Spleen (tissue), 11 donors: ENCODE measurements around the gene PXYLP1. TPM values are rescaled to one million over a fixed set of nuclear protein-coding genes. Genes with fewer than 3 reads are reported as not detected.
A peak's percentile ranks its signal among the peaks of the same experiment; 100 is the strongest.

Experiments used
- DNase-seq: peaks from one replicate; pipeline ENCODE4 v3.0.0-alpha.2; 2020
- H3K27ac ChIP-seq, 8 donors: fragments of 200-600 bp; sonication (generic) in 7 of 8; 1 replicate in 4 of 8; 2 replicates in 4 of 8; pipeline versions ENCODE4 v1.5.0 to v1.8.0; 2016 to 2021; ENCODE audit warnings: inconsistent platforms in 4 of 8, mild to moderate bottlenecking in 4 of 8, moderate library complexity in 1 of 8
- H3K27me3 ChIP-seq, 7 donors: fragments of 200-600 bp; sonication (generic) in 6 of 7; replicated peaks in 1 of 7; 1 replicate in 4 of 7; 2 replicates in 3 of 7; pipeline versions ENCODE4 v1.5.0 to v1.8.0; 2016 to 2021; ENCODE audit warnings: inconsistent platforms in 3 of 7, mild to moderate bottlenecking in 1 of 7
- H3K36me3 ChIP-seq, 6 donors: fragments of 200-600 bp; sonication (generic) in 5 of 6; 1 replicate in 4 of 6; 2 replicates in 2 of 6; pipeline versions ENCODE4 v1.5.0 to v1.8.0; 2016 to 2021; ENCODE audit warnings: inconsistent platforms in 2 of 6
- H3K4me1 ChIP-seq, 6 donors: fragments of 200-600 bp; sonication (generic) in 5 of 6; 1 replicate in 3 of 6; 2 replicates in 3 of 6; pipeline versions ENCODE4 v1.5.0 to v1.8.0; 2016 to 2021; ENCODE audit warnings: inconsistent platforms in 3 of 6
- H3K4me3 ChIP-seq, 8 donors: fragments of 200-600 bp; sonication (generic) in 7 of 8; 1 replicate in 4 of 8; 2 replicates in 4 of 8; pipeline versions ENCODE4 v1.5.0 to v1.8.0; 2016 to 2021; ENCODE audit warnings: inconsistent platforms in 4 of 8, mild to moderate bottlenecking in 4 of 8, moderate library complexity in 2 of 8
- H3K9me3 ChIP-seq, 8 donors: fragments of 200-600 bp; sonication (generic) in 7 of 8; 1 replicate in 4 of 8; 2 replicates in 4 of 8; pipeline versions ENCODE4 v1.5.0 to v1.8.0; 2016 to 2021; ENCODE audit warnings: inconsistent platforms in 4 of 8
- POLR2A ChIP-seq, 3 donors: fragments of 450-650 bp; IDR thresholded peaks; one replicate each; pipeline ENCODE4 v1.5.1; 2017; ENCODE audit warnings: antibody characterized with exemption in 3 of 3, mild to moderate bottlenecking in 1 of 3
- POLR2AphosphoS5 ChIP-seq, 3 donors: sonication (generic); formaldehyde crosslinking; IDR thresholded peaks; one replicate each; pipeline ENCODE4 v1.5.1; 2017; ENCODE audit warnings: antibody characterized with exemption in 3 of 3
- WGBS, 5 donors: extraction: QIAGEN DNeasy Blood & Tissue Kit in 3 of 5; methylation state at CpG; one replicate each; pipeline versions ENCODE4 v1.1.5 to v1.1.7; 2013 to 2018; 5-methylcytosine and 5-hydroxymethylcytosine counted together
- intact Hi-C: fragments of 100-400 bp; cut with DNase I; formaldehyde crosslinking; loops from one replicate; pipeline ENCODE4 v1.15.0; 2023; ENCODE audit warnings: low total_unique reads
- polyA plus RNA-seq, 3 donors: library from polyadenylated mRNA; stranded (reverse); fragments of 200-250 nt; gene quantifications; one replicate each; pipeline ENCODE4 v1.2.1, GENCODE V29; 2013
- total RNA-seq, 7 donors: library from RNA; depleted of rRNA in 3 of 7; stranded (reverse); fragments of >200 nt in 3 of 7; fragmentation: NEBNext Ultra II Directional in 4 of 7; extraction: Animal tissue kit (Norgen Biotek cat#: 25700) in 4 of 7; gene quantifications; one replicate each; pipeline versions ENCODE4 v1.1.0 to v1.2.1, GENCODE V29; 2016 to 2021
- TF ChIP-seq, protein P1 (sequence below), 11 experiments: fragments of 200-600 bp in 7 of 11; fragments of 450-650 bp in 4 of 11; sonication (generic) in 4 of 11; IDR thresholded peaks in 8 of 11; conservative IDR thresholded peaks in 3 of 11; 1 replicate in 7 of 11; 2 replicates in 4 of 11; pipeline versions ENCODE4 v1.4.0 to v1.8.0; 2016 to 2021; ENCODE audit warnings: antibody characterized with exemption in 11 of 11, inconsistent platforms in 4 of 11, mild to moderate bottlenecking in 1 of 11
- donor health status: healthy with polysubstance abuse.
- donor health status: DM: no; HTN: no; CAD: no; lungs with moderate emphysema.
- donor health status: DM: no; HTN: no; CAD: no.
- donor health status: Bipolar disorder and iron deficiency.
- donor health status: healthy.
- donor health status: DM: no; HTN: no; CAD: no.
- donor health status: DM: yes; HTN: yes; CAD: no.

The PXYLP1 gene
- total and polyA plus RNA-seq, 10 donors, result 2.9 to 15.6 (median 7.4) TPM

DNA sequence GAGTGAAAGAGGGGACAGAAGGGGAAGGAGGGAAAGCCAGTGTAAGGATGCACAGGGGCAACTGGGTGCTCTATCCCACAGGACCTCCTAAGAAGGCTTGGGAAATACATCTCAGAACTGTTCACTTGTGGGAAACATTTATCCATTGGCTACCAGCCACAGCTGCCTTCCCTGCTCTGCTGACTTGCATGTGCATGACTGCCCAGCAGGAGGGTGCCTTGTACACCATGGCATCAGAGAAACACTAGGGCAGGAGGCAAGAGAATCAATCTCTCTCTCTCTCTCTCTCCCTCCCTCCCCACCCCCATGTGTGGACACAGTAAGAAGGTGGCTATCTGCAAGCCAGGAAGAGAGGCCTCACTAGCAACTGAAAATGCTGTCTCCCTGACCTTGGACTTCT lies 73.8 kb downstream of the PXYLP1 start:
- intact Hi-C loops, result loop anchor here (5.0 to 10.0 kb wide), 2 partner anchors 152 to 259 kb away; no protein-coding TSS in a partner anchor
- H3K36me3 ChIP-seq, result no peaks in the 10 kb centered on the region
- TF ChIP-seq POLR2A (IDR thresholded peaks at IDR 0.05) (no peak), POLR2AphosphoS5 (IDR thresholded peaks at IDR 0.05) (no peak)
- TF ChIP-seq, protein P1, sequence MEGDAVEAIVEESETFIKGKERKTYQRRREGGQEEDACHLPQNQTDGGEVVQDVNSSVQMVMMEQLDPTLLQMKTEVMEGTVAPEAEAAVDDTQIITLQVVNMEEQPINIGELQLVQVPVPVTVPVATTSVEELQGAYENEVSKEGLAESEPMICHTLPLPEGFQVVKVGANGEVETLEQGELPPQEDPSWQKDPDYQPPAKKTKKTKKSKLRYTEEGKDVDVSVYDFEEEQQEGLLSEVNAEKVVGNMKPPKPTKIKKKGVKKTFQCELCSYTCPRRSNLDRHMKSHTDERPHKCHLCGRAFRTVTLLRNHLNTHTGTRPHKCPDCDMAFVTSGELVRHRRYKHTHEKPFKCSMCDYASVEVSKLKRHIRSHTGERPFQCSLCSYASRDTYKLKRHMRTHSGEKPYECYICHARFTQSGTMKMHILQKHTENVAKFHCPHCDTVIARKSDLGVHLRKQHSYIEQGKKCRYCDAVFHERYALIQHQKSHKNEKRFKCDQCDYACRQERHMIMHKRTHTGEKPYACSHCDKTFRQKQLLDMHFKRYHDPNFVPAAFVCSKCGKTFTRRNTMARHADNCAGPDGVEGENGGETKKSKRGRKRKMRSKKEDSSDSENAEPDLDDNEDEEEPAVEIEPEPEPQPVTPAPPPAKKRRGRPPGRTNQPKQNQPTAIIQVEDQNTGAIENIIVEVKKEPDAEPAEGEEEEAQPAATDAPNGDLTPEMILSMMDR (IDR thresholded peaks at IDR 0.05 in 8 of 11, conservative IDR thresholded peaks at IDR 0.05 in 3 of 11), result no peak
- H3K4me1 ChIP-seq, result peaks cover 0 to 43% (median 7%) of the 10 kb centered on the region in 6 donors
- H3K4me3 ChIP-seq, result no peak overlapping the region
- no peaks in the 10 kb centered on the region for H3K9me3 ChIP-seq
- H3K27ac ChIP-seq, result no peak overlapping the region
- no peaks in the 10 kb centered on the region for H3K27me3 ChIP-seq
- DNase-seq, result no peak

DNA sequence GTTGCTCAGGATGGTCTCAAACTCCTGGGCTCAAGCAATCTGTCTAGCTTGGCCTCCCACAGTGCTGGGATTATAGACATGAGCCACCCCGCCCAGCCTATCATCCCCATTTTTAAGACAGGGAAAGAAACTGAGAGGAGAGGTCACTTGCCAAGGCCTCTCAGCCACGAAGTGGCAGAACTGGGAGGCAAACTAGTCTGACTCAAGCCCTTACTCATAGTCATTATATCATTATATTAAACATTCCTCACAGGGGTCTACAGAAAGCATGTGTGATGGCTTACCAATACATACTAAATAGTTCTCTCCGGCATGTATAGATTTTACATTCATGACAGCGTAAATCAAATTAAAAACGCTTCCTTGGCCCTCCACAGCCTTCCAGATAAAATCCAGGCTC lies 74.7 kb downstream of the PXYLP1 start:
- WGBS, 5 donors, result 81 to 90% (median 87%) methylated on average over 5 of the region's 5 CpGs
- intact Hi-C loops, result loop anchor here (5.0 to 10.0 kb wide), 2 partner anchors 151 to 259 kb away; no protein-coding TSS in a partner anchor
- H3K27ac ChIP-seq, result peak overlapping the region in 2 of 8 donors; percentile 59 to 64

DNA sequence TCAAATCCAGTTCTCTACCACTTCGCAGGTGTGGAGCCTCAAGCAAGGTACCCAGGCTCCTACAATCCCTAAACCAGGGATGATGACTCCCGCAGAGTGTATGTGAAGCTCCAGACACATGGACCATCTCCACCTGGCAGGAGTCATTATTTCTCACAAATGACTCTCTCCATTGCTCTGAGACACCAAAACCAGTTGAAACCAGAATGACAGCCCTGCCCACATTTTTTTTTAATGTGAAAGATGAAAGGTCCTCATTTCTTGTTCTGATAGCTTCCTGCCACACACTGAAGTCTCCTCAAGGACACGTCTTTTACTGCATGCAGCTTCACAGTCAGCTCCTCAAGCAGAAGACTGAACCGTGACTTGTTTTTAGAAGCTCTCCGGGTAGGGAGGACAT lies 75.3 kb downstream of the PXYLP1 start:
- 67 to 73% (median 68%) methylated on average over 5 of the region's 5 CpGs for WGBS, 5 donors

More for the DNA sequence above, 74.7 kb downstream of the PXYLP1 start:
- Histone ChIP-seq H3K36me3 (no peaks in the 10 kb centered on the region), H3K9me3 (no peaks in the 10 kb centered on the region), H3K4me1 (peaks cover 0 to 51% (median 14%) of the 10 kb centered on the region in 6 donors), H3K4me3 (no peak overlapping the region), H3K27me3 (no peaks in the 10 kb centered on the region)
- DNase-seq, result no peak
- TF ChIP-seq, protein P1 (IDR thresholded peaks at IDR 0.05 in 8 of 11, conservative IDR thresholded peaks at IDR 0.05 in 3 of 11), result no peak
- TF ChIP-seq POLR2AphosphoS5 (IDR thresholded peaks at IDR 0.05), result no peak
- no peak for TF ChIP-seq POLR2A (IDR thresholded peaks at IDR 0.05)

More for the DNA sequence above, 75.3 kb downstream of the PXYLP1 start:
- intact Hi-C loops, result loop anchor here (5.0 to 10.0 kb wide), 2 partner anchors 150 to 258 kb away; no protein-coding TSS in a partner anchor
- H3K36me3 ChIP-seq, result no peaks in the 10 kb centered on the region
- TF ChIP-seq POLR2AphosphoS5 (IDR thresholded peaks at IDR 0.05) (peak in 1 of 3 donors; percentile 17), POLR2A (IDR thresholded peaks at IDR 0.05) (no peak)
- TF ChIP-seq, protein P1 (IDR thresholded peaks at IDR 0.05 in 8 of 11, conservative IDR thresholded peaks at IDR 0.05 in 3 of 11), result no peak
- H3K4me3 ChIP-seq, result no peak overlapping the region
- peaks cover 0 to 54% (median 15%) of the 10 kb centered on the region in 6 donors for H3K4me1 ChIP-seq
- H3K9me3 ChIP-seq, result no peaks in the 10 kb centered on the region
- no peaks in the 10 kb centered on the region for H3K27me3 ChIP-seq
- H3K27ac ChIP-seq, result peak overlapping the region in 5 of 8 donors; percentile 29 to 72 (median 64)
- no peak for DNase-seq
